ENCODE results near the gene OR52K1. TPM values are rescaled to one million over a fixed set of nuclear protein-coding genes. Genes with fewer than 3 reads are reported as not detected.

Gene OR52K1
- total RNA-seq, 1 experiment from 2014 or later = not detected

- no peak for DNase-seq (ENCODE audit: low read depth)
- in situ Hi-C loops (cut with HindIII; ENCODE audit: low pct_unique_long_range_greater_than_20kb, low sequenced_read_pairs) = no loop called here
These were observed 58.6 kb downstream of the OR52K1 start for GRCh38 chr11:4541071-4541470.

Other genes with a start within 250 kb of the OR52K1 start
- gene OR52B4, start 114.3 kb upstream of the OR52K1 start, total RNA-seq (2014; rRNA removed; shearing (Covaris generic); ENCODE audit: low replicate concordance) = not detected in 2 replicates
- 22.1 and 26.9 TPM in 2 replicates for gene TRIM21, start 88.9 kb upstream of the OR52K1 start, total RNA-seq (2014; rRNA removed; shearing (Covaris generic); ENCODE audit: low replicate concordance)
- gene OR52K2, start 33.4 kb upstream of the OR52K1 start, total RNA-seq (2014; rRNA removed; shearing (Covaris generic); ENCODE audit: low replicate concordance) = not detected in 2 replicates
- gene OR52M1, start 62.5 kb downstream of the OR52K1 start, total RNA-seq (2014; rRNA removed; shearing (Covaris generic); ENCODE audit: low replicate concordance) = not detected in 2 replicates
- gene OR52I2, start 99.1 kb downstream of the OR52K1 start, total RNA-seq (2014; rRNA removed; shearing (Covaris generic); ENCODE audit: low replicate concordance) = not detected in 2 replicates
- not detected in 2 replicates for gene OR52I1, start 111.4 kb downstream of the OR52K1 start, total RNA-seq (2014; rRNA removed; shearing (Covaris generic); ENCODE audit: low replicate concordance)
- 10.2 and 13.7 TPM in 2 replicates for gene TRIM68, start 125.6 kb downstream of the OR52K1 start, total RNA-seq (2014; rRNA removed; shearing (Covaris generic); ENCODE audit: low replicate concordance)
- not detected in 2 replicates for gene OR51D1, start 154.8 kb downstream of the OR52K1 start, total RNA-seq (2014; rRNA removed; shearing (Covaris generic); ENCODE audit: low replicate concordance)
- not detected in 2 replicates for gene OR51E1, start 161.3 kb downstream of the OR52K1 start, total RNA-seq (2014; rRNA removed; shearing (Covaris generic); ENCODE audit: low replicate concordance)
- gene OR51E2, start 215.2 kb downstream of the OR52K1 start, total RNA-seq (2014; rRNA removed; shearing (Covaris generic); ENCODE audit: low replicate concordance) = 0.17 TPM in 1 of 2 replicates, not detected in the other
- not detected in 2 replicates for gene MMP26, start 222.1 kb downstream of the OR52K1 start, total RNA-seq (2014; rRNA removed; shearing (Covaris generic); ENCODE audit: low replicate concordance)

Data from Caki2 (cell line).